ENCODE data around the gene MLH1. TPM values are rescaled to one million over a fixed set of nuclear protein-coding genes. Genes with fewer than 3 reads are reported as not detected.

Gene MLH1
- total and polyA plus RNA-seq, 10 of the 15 experiments (the other 5 are each of a cell fraction or from before 2014, with no cell fraction given) = 58.6 to 109 (median 81.4) TPM

- CTCF ChIA-PET = interaction anchor here (1.1 to 2.2 kb wide), 6 partner anchors 11 to 92 kb away, joined by 3 to 30 read pairs (median 4); partner anchors contain the start of genes EPM2AIP1 and MLH1
- no peak for ATAC-seq
- H3K9me3 ChIP-seq (replicated peaks; ENCODE audit: control insufficient read depth, insufficient read depth, low read length) = no peaks in the 10 kb centered on the region
- no peak overlapping the region for H3K4me2 ChIP-seq (ENCODE audit: control insufficient read depth, insufficient read depth)
- BruUV-seq (replicated peaks) = no TSS peak
- RAD21 ChIA-PET (ENCODE audit: unreplicated experiment) = interaction anchor here (1.4 to 2.1 kb wide), 4 partner anchors 10 to 64 kb away, joined by 3 to 19 read pairs (median 14); partner anchors contain the start of genes EPM2AIP1 and MLH1
- H3K4me3 ChIP-seq = no peak overlapping the region
- in situ Hi-C loops (cut with MboI) (no loop called here), intact Hi-C loops (cut with micrococcal nuclease; ENCODE audit: unreplicated experiment) (no loop called here)
- POLR2A ChIA-PET = interaction anchor here (1.0 to 1.7 kb wide), 2 partner anchors 14 to 24 kb away, joined by 3 to 17 read pairs; partner anchors contain the start of genes EPM2AIP1 and MLH1
- H3K36me3 ChIP-seq (ENCODE audit: control insufficient read depth in 2 of 2, insufficient read depth in 2 of 2, low read length in 1 of 2) = no peaks in the 10 kb centered on the region
- no peak for DNase-seq (ENCODE audit: low read depth, low spot score)
- H3K9ac ChIP-seq (ENCODE audit: control insufficient read depth, insufficient read depth, low read length) = no peak overlapping the region
- H3K79me2 ChIP-seq (ENCODE audit: control insufficient read depth, insufficient read depth, low read length) = no peaks in the 10 kb centered on the region
- no peaks in the 10 kb centered on the region for H3K27me3 ChIP-seq (replicated peaks in 1 of 2; ENCODE audit: control insufficient read depth in 2 of 2, insufficient read depth in 2 of 2, low read length in 1 of 2)
- FAIRE-seq = no peak
- no peak overlapping the region for H3K27ac ChIP-seq (ENCODE audit: control insufficient read depth, insufficient read depth)
- TF ChIP-seq ZNF622 (IDR thresholded peaks at IDR 0.05) (no peak), NR2F1 (conservative IDR thresholded peaks at IDR 0.05) (no peak), CHD1 (IDR thresholded peaks at IDR 0.05; ENCODE audit: low read depth, low read length) (no peak), RCOR1 (conservative IDR thresholded peaks at IDR 0.05; ENCODE audit: low read depth, low read length) (no peak), JUND (IDR thresholded peaks at IDR 0.05; ENCODE audit: low read depth, low read length) (no peak), BCL11A (IDR thresholded peaks at IDR 0.05; ENCODE audit: low read depth, low read length) (no peak), ZNF24 (IDR thresholded peaks at IDR 0.05) (no peak), SMARCA5 (IDR thresholded peaks at IDR 0.05) (no peak), WRNIP1 (IDR thresholded peaks at IDR 0.05; ENCODE audit: borderline replicate concordance, low read depth, low read length) (no peak), IKZF1 (conservative IDR thresholded peaks at IDR 0.05) (no peak), RELB (IDR thresholded peaks at IDR 0.05; ENCODE audit: low read depth) (no peak), KDM1A (IDR thresholded peaks at IDR 0.05; ENCODE audit: borderline replicate concordance) (no peak), PRDM15 (CRISPR knock-in tag; IDR thresholded peaks at IDR 0.05) (no peak), RAD51 (IDR thresholded peaks at IDR 0.05) (no peak)
- WGBS (ENCODE audit: insufficient coverage, insufficient replicate concordance, low lambda C conversion rate, missing lambda C conversion rate) = 85% methylated on average over 4 of the region's 4 CpGs
- H3K4me1 ChIP-seq (ENCODE audit: control insufficient read depth, insufficient read depth, low read length) = peaks cover 9% of the 10 kb centered on the region
- H4K20me1 ChIP-seq (ENCODE audit: control insufficient read depth, insufficient read depth) = no peaks in the 10 kb centered on the region
- SMC1A ChIA-PET (ENCODE audit: uncharacterized antibody, unreplicated experiment) = interaction anchor here (0.9 to 2.4 kb wide), 9 partner anchors 8 to 281 kb away, joined by 3 to 46 read pairs (median 3); partner anchors contain the start of genes EPM2AIP1, LRRFIP2 and MLH1
- no peak overlapping the region for H2AFZ ChIP-seq (ENCODE audit: control insufficient read depth, low read depth, low read length)
Measured at GRCh38 chr3:36969085-36969484, 24.2 kb upstream of the MLH1 start.

All from GM12878 (cell line).